Immature natural killer cell (primary cell): ENCODE results near the gene SELENOP. TPM values are rescaled to one million over a fixed set of nuclear protein-coding genes. Genes with fewer than 3 reads are reported as not detected.
"Not testable (repeated sequence)": the region's sequence is repeated elsewhere in the genome, so short reads cannot be mapped to it uniquely, and the experiment has no call there.

Source experiments
- DNase-seq, 3 donors: peaks; one replicate each; pipeline ENCODE4 v3.0.0; 2022; ENCODE audit warnings: mixed read lengths in 1 of 3
- H3K27ac Mint-ChIP-seq, 6 donors: one replicate each; pipeline ENCODE4 v1.8.0; 2020; ENCODE audit warnings: mixed read lengths in 6 of 6, mild to moderate bottlenecking in 5 of 6, inconsistent platforms in 4 of 6, moderate library complexity in 3 of 6
- H3K27me3 Mint-ChIP-seq, 3 donors: one replicate each; pipeline ENCODE4 v1.8.0; 2020 to 2021; ENCODE audit warnings: low read depth in 3 of 3, mild to moderate bottlenecking in 3 of 3, mixed read lengths in 3 of 3, moderate library complexity in 3 of 3, inconsistent platforms in 1 of 3
- H3K36me3 Mint-ChIP-seq, 3 donors: one replicate each; pipeline ENCODE4 v1.8.0; 2020; ENCODE audit warnings: mixed read lengths in 3 of 3, inconsistent platforms in 2 of 3, mild to moderate bottlenecking in 2 of 3
- H3K4me1 Mint-ChIP-seq, 2 donors: one replicate each; pipeline ENCODE4 v1.8.0; 2020; ENCODE audit warnings: inconsistent platforms in 2 of 2, mild to moderate bottlenecking in 2 of 2, mixed read lengths in 2 of 2, moderate library complexity in 1 of 2
- H3K4me3 Mint-ChIP-seq, 5 donors: one replicate each; pipeline ENCODE4 v1.8.0; 2020; ENCODE audit warnings: mild to moderate bottlenecking in 5 of 5, mixed read lengths in 5 of 5, inconsistent platforms in 3 of 5, moderate library complexity in 3 of 5
- H3K9me3 Mint-ChIP-seq, 6 donors: one replicate each; pipeline ENCODE4 v1.8.0; 2020; ENCODE audit warnings: mild to moderate bottlenecking in 6 of 6, mixed read lengths in 6 of 6, inconsistent platforms in 4 of 6, moderate library complexity in 3 of 6
- polyA plus RNA-seq, 3 donors: library from polyadenylated mRNA; unstranded; fragments of 300-500 nt; fragmentation: Illumina TruSeq; gene quantifications; one replicate each; pipeline ENCODE4 v1.2.3, GENCODE V29; 2021

The SELENOP gene
- polyA plus RNA-seq, 3 donors from 2014 or later = 0.61 to 2.1 TPM; not detected in 1

DNA sequence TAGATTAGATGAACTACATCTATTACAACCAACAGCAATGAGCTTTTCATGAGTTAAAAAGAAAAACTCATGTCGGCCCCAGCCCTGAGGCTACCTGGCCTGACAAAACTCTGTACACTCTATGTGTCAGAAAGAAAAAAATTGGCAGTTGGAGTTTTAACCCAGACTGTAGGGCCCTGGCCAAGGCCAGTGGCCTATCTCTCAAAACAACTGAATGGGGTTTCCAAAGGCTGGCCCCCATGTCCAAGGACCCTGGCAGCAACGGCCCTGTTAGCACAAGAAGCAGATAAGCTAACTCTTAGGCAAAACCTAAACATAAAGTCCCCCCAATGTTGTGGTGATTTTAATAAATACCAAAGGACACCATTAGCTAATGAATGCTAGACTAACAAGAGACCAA lies 4.9 kb upstream of the SELENOP start:
- H3K27ac Mint-ChIP-seq, H3K4me3 Mint-ChIP-seq, DNase-seq, H3K4me1 Mint-ChIP-seq, H3K9me3 Mint-ChIP-seq, H3K27me3 Mint-ChIP-seq, H3K36me3 Mint-ChIP-seq: not testable (repeated sequence)

DNA sequence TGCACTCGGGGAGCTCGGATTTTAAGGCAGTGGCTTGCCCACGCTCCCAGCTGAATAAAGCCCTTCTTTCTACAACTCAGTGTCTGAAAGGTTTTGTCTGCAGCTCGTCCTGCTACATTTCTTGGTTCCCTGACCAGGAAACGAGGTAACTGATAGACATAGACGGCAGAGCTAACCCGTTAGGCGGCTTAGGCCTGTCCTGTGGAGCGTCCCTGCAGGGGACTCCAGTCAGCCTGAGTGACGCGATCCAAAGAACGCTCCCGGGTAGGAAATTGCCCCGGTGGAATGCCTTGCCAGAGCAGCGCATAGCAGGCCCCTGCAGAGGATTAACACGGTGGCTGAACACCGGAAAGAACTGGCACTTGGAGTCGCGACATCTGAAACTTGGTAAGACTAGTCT lies 1.8 kb upstream of the SELENOP start:
- H3K36me3 Mint-ChIP-seq = peaks cover 0 to 4% (median 0%) of the 10 kb centered on the region in 3 donors
- no peaks in the 10 kb centered on the region for H3K9me3 Mint-ChIP-seq
- H3K4me1 Mint-ChIP-seq = peaks cover 0 to 8% of the 10 kb centered on the region in 2 donors
- no peak overlapping the region for H3K4me3 Mint-ChIP-seq
- no peak overlapping the region for H3K27ac Mint-ChIP-seq
- no peaks in the 10 kb centered on the region for H3K27me3 Mint-ChIP-seq
- no peak for DNase-seq

DNA sequence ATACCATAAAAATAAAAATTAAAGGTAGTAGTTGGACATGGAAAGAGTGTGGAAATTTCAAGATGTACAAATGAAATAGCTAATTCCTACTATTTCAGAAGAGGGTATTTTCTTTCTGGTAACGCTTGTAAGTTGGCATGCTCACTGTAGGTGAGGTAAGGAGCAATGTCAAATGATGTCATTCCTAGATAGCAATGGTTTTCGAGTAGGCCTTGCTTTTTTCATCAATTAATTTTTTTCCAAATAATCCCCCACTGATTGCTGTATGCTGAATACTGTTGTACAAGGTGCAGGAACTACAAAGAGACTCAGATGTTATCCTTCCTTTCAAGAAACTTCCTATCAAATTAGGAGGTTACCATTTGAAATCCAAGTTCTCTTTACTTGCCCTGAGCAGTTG lies 928 bp upstream of the SELENOP start:
- no peak overlapping the region for H3K4me3 Mint-ChIP-seq

DNA sequence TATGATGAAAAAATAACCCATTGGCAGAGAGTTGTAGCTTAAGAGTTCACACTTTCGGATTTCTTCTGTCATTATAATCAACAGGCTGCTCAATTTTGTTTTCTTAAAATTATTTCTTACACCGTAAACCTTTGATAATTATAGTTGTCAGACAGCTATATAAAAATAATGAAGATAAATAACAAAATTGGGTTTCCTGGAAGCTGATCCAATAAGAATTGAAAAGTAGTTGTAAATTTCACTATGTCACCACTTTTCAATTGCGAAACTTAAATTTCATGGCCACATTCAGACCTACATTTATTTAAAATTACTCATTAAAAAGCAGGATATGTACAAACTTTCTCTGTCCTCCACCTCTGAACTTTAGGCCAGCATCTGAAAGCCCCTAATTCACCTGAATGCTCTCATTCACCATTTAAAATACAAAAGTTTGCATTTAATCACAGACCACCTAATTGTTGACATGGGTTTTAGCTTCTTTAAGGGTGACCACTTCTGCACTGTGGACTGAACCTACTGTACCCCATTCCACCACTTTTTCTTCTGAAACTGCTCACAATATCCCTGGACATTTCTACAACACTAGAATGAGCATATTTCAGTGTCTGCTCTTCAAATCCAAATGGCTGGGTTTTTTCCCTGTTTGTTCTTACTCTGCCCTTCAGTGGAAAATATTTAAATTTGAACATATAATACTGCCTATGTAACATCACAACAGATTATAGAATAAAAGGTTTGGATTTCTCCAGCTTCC lies 680 bp downstream of the SELENOP start:
- H3K27me3 Mint-ChIP-seq = no peaks in the 10 kb centered on the region
- no peak overlapping the region for H3K27ac Mint-ChIP-seq
- H3K9me3 Mint-ChIP-seq = no peaks in the 10 kb centered on the region
- DNase-seq = no peak
- peaks cover 0 to 8% of the 10 kb centered on the region in 2 donors for H3K4me1 Mint-ChIP-seq
- H3K36me3 Mint-ChIP-seq = peaks cover 0 to 4% (median 0%) of the 10 kb centered on the region in 3 donors
- H3K4me3 Mint-ChIP-seq = no peak overlapping the region

More for the DNA sequence above, 928 bp upstream of the SELENOP start:
- no peaks in the 10 kb centered on the region for H3K9me3 Mint-ChIP-seq
- H3K4me1 Mint-ChIP-seq = peaks cover 0 to 8% of the 10 kb centered on the region in 2 donors
- no peaks in the 10 kb centered on the region for H3K27me3 Mint-ChIP-seq
- H3K27ac Mint-ChIP-seq = no peak overlapping the region
- peaks cover 0 to 4% (median 0%) of the 10 kb centered on the region in 3 donors for H3K36me3 Mint-ChIP-seq
- DNase-seq = no peak

DNA sequence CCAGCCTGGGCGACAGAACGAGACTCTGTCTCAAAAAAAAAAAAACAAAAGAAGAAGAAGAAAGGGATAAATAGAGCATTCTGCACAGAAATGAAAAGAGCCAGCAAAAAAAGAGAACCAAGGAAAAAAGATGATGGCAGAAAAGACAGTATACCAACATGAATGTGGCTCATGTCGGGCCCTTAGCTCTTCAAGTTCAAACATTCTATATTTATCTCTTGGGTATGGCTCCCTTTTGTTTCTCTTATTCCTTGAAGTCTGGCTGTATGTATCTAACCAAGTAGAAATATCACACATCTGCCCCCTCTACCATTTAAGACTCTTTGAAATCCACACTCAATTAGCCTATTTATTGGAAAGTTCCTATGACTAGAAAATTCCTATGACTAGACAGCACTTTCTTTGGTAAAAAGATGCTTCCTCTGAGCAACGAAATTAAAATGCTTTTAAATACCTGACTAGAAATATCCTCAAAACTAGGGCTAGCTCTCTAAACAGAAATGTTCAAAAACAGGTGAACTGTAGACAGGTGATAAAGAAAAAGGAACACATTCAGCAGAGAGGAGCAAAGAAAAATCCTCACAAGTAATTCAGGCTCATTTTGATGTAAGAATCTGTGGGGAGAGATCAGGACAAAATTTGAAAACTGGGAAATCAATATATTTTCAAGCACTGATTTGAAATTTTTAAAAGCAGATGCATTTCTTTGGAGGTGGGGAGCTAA lies 2.6 kb downstream of the SELENOP start:
- peaks cover 0 to 8% (median 0%) of the 10 kb centered on the region in 3 donors for H3K36me3 Mint-ChIP-seq
- no peaks in the 10 kb centered on the region for H3K9me3 Mint-ChIP-seq
- no peak for DNase-seq
- H3K4me3 Mint-ChIP-seq = no peak overlapping the region
- H3K27ac Mint-ChIP-seq = peak overlapping the region in 1 of 6 donors; percentile 2
- H3K27me3 Mint-ChIP-seq = no peaks in the 10 kb centered on the region
- peaks cover 0 to 8% of the 10 kb centered on the region in 2 donors for H3K4me1 Mint-ChIP-seq

DNA sequence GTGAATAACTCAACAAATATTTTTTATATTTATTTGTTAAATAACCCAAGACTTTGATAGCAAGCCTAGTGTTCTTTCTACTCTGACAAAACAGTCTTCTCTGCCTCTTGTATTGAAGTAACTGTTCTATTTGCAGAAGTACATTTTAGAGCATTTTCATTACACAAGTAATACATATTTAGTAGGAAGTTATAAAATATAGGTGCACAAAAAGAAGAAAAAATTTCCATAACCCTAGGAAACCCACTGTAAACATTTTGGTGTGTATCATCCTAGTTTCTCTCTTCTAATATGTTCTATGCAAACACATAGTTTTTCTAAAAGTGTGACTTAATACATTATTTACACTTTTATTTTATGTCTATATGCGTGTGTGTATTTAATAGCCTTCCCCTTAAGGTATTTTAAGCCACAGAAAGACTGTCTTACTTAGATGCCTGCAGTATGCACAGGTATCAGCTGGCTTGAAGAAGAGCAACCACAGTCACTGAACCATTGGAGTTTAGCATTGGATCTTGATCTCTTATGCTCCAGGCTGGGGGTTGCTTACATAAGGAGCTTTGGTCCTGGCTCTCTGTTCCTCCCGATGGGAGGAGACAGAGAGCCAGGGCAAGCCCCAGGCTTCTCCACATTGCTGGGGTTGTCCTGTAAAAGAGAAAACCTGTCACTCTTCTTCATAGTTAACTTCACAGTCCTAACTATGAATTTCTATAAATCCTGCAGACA lies 3.8 kb downstream of the SELENOP start:
- DNase-seq = no peak
- no peaks in the 10 kb centered on the region for H3K9me3 Mint-ChIP-seq
- H3K4me3 Mint-ChIP-seq = no peak overlapping the region
- H3K4me1 Mint-ChIP-seq = peaks cover 0 to 8% of the 10 kb centered on the region in 2 donors
- no peak overlapping the region for H3K27ac Mint-ChIP-seq
- peaks cover 0 to 8% (median 0%) of the 10 kb centered on the region in 3 donors for H3K36me3 Mint-ChIP-seq
- no peaks in the 10 kb centered on the region for H3K27me3 Mint-ChIP-seq

DNA sequence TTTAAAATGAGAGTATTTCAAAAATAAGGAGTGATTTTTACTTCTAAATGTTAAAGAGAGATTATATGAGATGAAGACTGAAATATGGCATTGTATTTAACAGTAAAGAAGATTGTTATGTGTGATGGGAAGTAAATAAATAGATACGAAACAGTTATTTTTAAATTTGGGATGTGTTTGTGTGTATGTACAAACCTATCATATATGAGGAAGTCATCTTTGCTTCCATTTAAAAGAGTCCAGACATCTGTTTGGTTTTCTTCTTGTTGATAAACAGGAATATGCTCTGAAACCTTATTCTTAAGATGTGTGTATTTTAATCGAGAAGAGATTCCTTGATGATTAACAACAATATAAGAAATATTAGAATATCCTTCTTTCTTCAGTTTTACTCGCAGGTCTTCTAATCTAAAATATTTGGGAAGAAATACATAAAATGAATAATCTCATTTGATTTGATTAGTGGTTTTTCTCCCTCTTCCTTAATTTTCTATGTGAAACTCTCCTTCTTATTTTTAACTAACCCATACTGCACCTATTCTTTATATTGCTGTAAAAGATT lies 4.9 kb downstream of the SELENOP start:
- peaks cover 0 to 8% (median 0%) of the 10 kb centered on the region in 3 donors for H3K36me3 Mint-ChIP-seq
- no peaks in the 10 kb centered on the region for H3K9me3 Mint-ChIP-seq
- H3K4me3 Mint-ChIP-seq = no peak overlapping the region
- H3K27me3 Mint-ChIP-seq = no peaks in the 10 kb centered on the region
- DNase-seq = no peak
- H3K4me1 Mint-ChIP-seq = peaks cover 0 to 5% of the 10 kb centered on the region in 2 donors
- no peak overlapping the region for H3K27ac Mint-ChIP-seq

DNA sequence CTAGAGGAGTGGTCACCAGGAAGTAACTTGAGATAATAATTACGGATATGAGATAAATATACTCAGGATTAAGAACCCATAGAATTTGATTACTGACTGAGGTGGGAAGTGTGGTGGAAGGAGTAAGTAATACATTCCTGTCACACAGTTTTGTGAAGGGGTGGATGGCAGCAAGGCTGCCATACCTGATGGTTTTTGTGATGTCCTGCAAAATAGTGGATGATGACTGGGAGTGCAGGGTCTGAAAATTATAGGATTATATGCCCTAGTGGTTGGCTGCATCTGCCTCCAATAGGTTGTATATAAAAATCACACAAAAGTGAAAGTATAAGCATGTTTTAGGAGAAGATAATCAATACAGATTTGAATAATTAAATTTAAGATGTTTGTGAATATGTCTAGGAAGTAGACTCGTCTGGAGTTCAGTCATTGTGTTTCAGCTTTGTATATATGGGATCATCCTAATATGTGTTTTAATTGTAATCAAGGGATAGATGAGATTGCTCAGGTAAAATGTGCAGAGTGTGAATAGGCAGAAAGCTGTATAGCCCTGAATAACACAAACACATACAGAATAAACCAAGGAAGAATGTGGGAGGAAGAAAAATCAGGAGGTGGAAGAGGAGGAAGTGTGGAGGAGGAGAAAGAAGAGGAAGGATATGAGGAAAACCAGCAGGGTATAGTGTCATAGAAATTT lies 5.5 kb downstream of the SELENOP start:
- no peak overlapping the region for H3K4me3 Mint-ChIP-seq
- no peaks in the 10 kb centered on the region for H3K9me3 Mint-ChIP-seq

DNA sequence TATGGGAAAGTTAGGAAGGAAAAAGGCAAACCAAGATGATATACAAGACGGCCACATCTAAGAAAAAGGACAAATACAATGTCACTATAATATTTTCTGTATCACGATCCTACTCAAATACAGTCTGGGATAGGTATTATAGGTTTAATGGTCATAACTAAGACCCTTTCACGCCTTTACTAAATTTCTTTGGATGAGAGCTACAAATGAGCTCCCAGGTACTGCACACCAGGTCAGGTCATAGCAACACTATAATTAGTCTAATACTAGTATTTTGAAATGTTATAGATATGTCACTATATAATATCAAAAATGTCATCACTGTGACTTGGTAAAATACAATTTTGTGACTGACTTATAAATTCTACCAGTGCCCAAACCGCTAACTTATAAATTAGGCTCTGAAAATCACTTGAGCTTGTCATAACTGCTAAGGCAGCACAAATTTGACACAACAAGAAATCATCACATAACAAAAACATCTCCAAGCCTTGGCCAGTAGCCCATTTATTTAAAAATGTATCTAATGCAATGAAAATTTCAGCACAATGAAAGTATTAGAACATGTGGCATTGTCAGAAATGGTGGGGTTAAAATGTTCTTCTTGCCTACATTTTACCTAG lies 6.9 kb downstream of the SELENOP start:
- no peaks in the 10 kb centered on the region for H3K9me3 Mint-ChIP-seq
- H3K27ac Mint-ChIP-seq = no peak overlapping the region
- no peak overlapping the region for H3K4me3 Mint-ChIP-seq
- peaks cover 0 to 8% (median 0%) of the 10 kb centered on the region in 3 donors for H3K36me3 Mint-ChIP-seq
- no peaks in the 10 kb centered on the region for H3K4me1 Mint-ChIP-seq
- DNase-seq = no peak
- H3K27me3 Mint-ChIP-seq = no peaks in the 10 kb centered on the region

More for the DNA sequence above, 5.5 kb downstream of the SELENOP start:
- H3K27me3 Mint-ChIP-seq = no peaks in the 10 kb centered on the region
- no peak for DNase-seq
- H3K36me3 Mint-ChIP-seq = peaks cover 0 to 8% (median 0%) of the 10 kb centered on the region in 3 donors
- H3K27ac Mint-ChIP-seq = no peak overlapping the region
- H3K4me1 Mint-ChIP-seq = no peaks in the 10 kb centered on the region

DNA sequence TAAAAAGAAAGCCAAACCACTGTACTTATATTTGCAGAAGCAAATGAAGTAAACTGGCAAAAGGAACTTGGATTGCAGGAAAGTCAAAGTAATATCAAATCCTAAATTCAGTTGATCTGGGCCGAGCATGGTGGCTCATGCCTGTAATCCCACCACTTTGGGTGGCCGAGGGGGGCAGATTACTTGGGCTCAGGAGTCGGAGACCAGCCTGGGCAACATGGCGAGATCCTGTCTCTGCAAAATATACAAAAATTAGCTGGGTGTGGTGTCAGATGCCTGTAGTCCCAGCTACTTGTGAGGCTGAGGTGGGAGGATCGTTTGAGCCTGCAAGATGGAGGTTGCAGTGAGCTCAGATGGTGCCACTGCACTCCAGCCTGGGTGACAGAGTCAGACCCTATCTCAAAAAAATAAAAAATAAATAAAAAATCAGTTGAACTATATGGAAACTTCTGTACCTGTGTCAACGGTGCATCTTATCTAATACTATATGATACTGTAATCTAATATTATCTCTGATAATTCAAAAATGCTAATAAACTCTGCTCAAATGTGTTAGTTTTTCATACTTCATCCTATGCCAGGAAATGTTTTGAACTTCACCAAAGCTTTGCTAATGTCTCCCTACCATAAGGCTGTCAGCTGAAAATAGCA lies 10.1 kb downstream of the SELENOP start:
- no peaks in the 10 kb centered on the region for H3K4me1 Mint-ChIP-seq
- H3K27me3 Mint-ChIP-seq = no peaks in the 10 kb centered on the region
- no peak overlapping the region for H3K27ac Mint-ChIP-seq
- no peaks in the 10 kb centered on the region for H3K9me3 Mint-ChIP-seq
- H3K4me3 Mint-ChIP-seq = no peak overlapping the region
- peaks cover 9 to 22% (median 14%) of the 10 kb centered on the region in 3 donors for H3K36me3 Mint-ChIP-seq
- no peak for DNase-seq

DNA sequence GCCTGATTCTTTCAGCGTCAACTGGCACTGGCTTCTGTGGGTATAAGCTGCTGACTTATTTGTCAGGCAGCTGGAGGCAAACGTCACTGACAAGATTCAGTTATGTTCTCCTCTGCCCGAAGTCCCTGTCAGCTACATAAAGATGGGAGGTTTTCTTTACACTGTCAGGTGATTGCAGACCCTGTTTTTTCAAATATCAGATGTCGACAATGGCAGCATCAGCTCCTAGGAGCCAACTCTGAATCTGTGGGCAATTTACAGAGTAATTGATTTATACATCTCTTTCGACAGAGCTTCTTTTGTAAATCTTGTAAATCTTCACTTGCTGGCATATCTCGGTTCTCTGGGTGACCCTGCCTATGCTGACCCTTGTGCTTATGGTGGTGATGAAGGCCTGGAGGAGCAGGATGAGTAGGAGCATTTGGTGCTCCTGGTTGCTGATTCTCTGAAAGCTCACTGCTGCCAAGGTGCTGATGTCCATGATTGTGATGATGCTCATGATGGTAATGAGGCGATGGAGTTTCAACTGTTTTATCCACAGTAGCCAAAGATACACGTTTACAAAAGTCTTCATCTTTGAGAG lies 10.9 kb downstream of the SELENOP start:
- peaks cover 10 to 22% (median 14%) of the 10 kb centered on the region in 3 donors for H3K36me3 Mint-ChIP-seq
- H3K27ac Mint-ChIP-seq = no peak overlapping the region
- no peaks in the 10 kb centered on the region for H3K9me3 Mint-ChIP-seq
- DNase-seq = no peak
- H3K4me1 Mint-ChIP-seq = no peaks in the 10 kb centered on the region
- H3K27me3 Mint-ChIP-seq = no peaks in the 10 kb centered on the region
- H3K4me3 Mint-ChIP-seq = no peak overlapping the region

DNA sequence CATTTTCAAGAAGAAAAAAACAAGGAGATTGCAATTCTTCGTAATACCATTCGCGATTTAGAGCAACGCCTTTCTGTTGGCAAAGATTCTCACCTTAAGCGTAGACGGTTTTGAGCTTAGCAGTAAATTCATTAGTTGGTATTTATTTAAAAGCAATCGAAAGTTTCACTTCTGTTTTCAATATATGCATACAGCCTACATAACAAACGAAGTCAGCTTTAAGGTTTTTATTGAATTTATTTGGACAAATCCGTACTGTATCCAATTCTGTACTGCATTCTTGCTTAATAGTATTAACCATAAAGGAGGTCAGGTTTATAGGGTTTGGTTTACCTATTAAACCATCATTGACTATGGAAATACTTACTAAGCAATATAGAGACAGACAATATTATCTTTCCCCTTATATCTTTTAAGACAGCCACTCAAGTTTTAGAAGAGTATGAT lies 12.0 kb downstream of the SELENOP start:
- no peaks in the 10 kb centered on the region for H3K27me3 Mint-ChIP-seq
- peaks cover 0 to 1% (median 0%) of the 10 kb centered on the region in 6 donors for H3K9me3 Mint-ChIP-seq
- H3K4me3 Mint-ChIP-seq = no peak overlapping the region
- peaks cover 10 to 26% (median 14%) of the 10 kb centered on the region in 3 donors for H3K36me3 Mint-ChIP-seq
- H3K27ac Mint-ChIP-seq = no peak overlapping the region
- DNase-seq = no peak
- no peaks in the 10 kb centered on the region for H3K4me1 Mint-ChIP-seq
